ENCODE measurements around the gene FMO2.

The FMO2 gene

DNA sequence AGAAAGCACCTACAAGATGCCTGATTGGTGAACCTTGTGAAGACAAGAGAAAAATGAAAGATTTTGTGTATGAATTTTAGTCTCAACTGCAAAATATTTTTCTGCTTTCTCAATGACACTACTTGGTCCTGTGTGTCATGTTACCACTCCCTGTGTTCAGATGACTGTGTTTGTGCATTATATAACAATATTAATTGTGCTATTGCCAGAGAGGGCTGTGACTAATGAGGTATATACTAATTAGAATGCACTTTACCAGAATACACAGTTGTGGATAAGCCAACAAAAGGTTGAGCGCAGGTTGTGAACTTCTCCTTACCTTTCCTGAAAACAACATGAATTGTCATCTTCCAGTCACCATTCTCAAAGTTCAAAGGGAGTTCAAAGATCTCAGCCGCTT, 17.3 kb upstream of the FMO2 start:
- TF ChIP-seq ISL1 (CRISPR knock-in tag; IDR thresholded peaks at IDR 0.05) = no peak
- TF ChIP-seq, protein P1, sequence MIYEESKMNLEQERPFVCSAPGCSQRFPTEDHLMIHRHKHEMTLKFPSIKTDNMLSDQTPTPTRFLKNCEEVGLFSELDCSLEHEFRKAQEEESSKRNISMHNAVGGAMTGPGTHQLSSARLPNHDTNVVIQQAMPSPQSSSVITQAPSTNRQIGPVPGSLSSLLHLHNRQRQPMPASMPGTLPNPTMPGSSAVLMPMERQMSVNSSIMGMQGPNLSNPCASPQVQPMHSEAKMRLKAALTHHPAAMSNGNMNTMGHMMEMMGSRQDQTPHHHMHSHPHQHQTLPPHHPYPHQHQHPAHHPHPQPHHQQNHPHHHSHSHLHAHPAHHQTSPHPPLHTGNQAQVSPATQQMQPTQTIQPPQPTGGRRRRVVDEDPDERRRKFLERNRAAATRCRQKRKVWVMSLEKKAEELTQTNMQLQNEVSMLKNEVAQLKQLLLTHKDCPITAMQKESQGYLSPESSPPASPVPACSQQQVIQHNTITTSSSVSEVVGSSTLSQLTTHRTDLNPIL (CRISPR knock-in tag; IDR thresholded peaks at IDR 0.05; ENCODE audit: low read depth) = no peak
- TF ChIP-seq, protein P2, sequence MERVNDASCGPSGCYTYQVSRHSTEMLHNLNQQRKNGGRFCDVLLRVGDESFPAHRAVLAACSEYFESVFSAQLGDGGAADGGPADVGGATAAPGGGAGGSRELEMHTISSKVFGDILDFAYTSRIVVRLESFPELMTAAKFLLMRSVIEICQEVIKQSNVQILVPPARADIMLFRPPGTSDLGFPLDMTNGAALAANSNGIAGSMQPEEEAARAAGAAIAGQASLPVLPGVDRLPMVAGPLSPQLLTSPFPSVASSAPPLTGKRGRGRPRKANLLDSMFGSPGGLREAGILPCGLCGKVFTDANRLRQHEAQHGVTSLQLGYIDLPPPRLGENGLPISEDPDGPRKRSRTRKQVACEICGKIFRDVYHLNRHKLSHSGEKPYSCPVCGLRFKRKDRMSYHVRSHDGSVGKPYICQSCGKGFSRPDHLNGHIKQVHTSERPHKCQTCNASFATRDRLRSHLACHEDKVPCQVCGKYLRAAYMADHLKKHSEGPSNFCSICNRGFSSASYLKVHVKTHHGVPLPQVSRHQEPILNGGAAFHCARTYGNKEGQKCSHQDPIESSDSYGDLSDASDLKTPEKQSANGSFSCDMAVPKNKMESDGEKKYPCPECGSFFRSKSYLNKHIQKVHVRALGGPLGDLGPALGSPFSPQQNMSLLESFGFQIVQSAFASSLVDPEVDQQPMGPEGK (CRISPR knock-in tag; IDR thresholded peaks at IDR 0.05; ENCODE audit: borderline replicate concordance) = no peak
- no peak for TF ChIP-seq TOX (CRISPR knock-in tag; IDR thresholded peaks at IDR 0.05; ENCODE audit: borderline replicate concordance)
- TF ChIP-seq, protein P3, sequence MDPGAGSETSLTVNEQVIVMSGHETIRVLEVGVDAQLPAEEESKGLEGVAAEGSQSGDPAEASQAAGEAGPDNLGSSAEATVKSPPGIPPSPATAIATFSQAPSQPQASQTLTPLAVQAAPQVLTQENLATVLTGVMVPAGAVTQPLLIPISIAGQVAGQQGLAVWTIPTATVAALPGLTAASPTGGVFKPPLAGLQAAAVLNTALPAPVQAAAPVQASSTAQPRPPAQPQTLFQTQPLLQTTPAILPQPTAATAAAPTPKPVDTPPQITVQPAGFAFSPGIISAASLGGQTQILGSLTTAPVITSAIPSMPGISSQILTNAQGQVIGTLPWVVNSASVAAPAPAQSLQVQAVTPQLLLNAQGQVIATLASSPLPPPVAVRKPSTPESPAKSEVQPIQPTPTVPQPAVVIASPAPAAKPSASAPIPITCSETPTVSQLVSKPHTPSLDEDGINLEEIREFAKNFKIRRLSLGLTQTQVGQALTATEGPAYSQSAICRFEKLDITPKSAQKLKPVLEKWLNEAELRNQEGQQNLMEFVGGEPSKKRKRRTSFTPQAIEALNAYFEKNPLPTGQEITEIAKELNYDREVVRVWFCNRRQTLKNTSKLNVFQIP (CRISPR knock-in tag; IDR thresholded peaks at IDR 0.05; ENCODE audit: borderline replicate concordance, low read depth) = no peak
- no peak for TF ChIP-seq ZFP3 (CRISPR knock-in tag; IDR thresholded peaks at IDR 0.05)
- TF ChIP-seq GLIS3 (CRISPR knock-in tag; IDR thresholded peaks at IDR 0.05) = no peak
- no peak for TF ChIP-seq ZNF8 (CRISPR knock-in tag; IDR thresholded peaks at IDR 0.05)
- TF ChIP-seq ARNTL (CRISPR knock-in tag; IDR thresholded peaks at IDR 0.05; ENCODE audit: borderline replicate concordance, low read depth) = no peak
- TF ChIP-seq SNAI2 (CRISPR knock-in tag; IDR thresholded peaks at IDR 0.05) = no peak
- TF ChIP-seq ZNF70 (CRISPR knock-in tag; IDR thresholded peaks at IDR 0.05) = no peak
- TF ChIP-seq RARB (CRISPR knock-in tag; IDR thresholded peaks at IDR 0.05) = no peak
- no peak for TF ChIP-seq ZC3H10 (CRISPR knock-in tag; IDR thresholded peaks at IDR 0.05)
- TF ChIP-seq, protein P4, sequence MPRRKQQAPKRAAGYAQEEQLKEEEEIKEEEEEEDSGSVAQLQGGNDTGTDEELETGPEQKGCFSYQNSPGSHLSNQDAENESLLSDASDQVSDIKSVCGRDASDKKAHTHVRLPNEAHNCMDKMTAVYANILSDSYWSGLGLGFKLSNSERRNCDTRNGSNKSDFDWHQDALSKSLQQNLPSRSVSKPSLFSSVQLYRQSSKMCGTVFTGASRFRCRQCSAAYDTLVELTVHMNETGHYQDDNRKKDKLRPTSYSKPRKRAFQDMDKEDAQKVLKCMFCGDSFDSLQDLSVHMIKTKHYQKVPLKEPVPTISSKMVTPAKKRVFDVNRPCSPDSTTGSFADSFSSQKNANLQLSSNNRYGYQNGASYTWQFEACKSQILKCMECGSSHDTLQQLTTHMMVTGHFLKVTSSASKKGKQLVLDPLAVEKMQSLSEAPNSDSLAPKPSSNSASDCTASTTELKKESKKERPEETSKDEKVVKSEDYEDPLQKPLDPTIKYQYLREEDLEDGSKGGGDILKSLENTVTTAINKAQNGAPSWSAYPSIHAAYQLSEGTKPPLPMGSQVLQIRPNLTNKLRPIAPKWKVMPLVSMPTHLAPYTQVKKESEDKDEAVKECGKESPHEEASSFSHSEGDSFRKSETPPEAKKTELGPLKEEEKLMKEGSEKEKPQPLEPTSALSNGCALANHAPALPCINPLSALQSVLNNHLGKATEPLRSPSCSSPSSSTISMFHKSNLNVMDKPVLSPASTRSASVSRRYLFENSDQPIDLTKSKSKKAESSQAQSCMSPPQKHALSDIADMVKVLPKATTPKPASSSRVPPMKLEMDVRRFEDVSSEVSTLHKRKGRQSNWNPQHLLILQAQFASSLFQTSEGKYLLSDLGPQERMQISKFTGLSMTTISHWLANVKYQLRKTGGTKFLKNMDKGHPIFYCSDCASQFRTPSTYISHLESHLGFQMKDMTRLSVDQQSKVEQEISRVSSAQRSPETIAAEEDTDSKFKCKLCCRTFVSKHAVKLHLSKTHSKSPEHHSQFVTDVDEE (CRISPR knock-in tag; IDR thresholded peaks at IDR 0.05) = no peak
- TF ChIP-seq, protein P5, sequence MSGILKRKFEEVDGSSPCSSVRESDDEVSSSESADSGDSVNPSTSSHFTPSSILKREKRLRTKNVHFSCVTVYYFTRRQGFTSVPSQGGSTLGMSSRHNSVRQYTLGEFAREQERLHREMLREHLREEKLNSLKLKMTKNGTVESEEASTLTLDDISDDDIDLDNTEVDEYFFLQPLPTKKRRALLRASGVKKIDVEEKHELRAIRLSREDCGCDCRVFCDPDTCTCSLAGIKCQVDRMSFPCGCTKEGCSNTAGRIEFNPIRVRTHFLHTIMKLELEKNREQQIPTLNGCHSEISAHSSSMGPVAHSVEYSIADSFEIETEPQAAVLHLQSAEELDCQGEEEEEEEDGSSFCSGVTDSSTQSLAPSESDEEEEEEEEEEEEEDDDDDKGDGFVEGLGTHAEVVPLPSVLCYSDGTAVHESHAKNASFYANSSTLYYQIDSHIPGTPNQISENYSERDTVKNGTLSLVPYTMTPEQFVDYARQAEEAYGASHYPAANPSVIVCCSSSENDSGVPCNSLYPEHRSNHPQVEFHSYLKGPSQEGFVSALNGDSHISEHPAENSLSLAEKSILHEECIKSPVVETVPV (CRISPR knock-in tag; IDR thresholded peaks at IDR 0.05) = no peak
- TF ChIP-seq ZFP30 (CRISPR knock-in tag; IDR thresholded peaks at IDR 0.05) = no peak
- no peak for ATAC-seq

DNA sequence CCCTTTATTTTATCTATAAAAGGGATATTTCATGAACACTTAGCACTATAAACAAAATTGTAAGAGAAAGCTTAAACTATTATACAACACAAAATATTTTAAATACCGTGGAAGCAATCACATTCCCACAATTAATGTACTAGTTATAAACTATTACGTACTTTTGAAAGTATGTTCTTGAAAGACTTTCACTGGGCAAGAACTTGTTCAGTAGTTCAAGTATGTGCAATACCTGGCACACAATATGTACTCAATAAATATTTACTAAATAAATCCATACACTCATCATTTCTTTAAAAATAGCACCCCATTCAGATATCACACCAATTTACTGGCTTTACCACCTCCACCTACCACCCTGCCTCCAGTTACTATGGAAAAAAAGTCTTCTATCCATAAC, 12.6 kb upstream of the FMO2 start:
- no peak for ATAC-seq
- TF ChIP-seq ZNF8 (CRISPR knock-in tag; IDR thresholded peaks at IDR 0.05) (no peak), BACH2 (CRISPR knock-in tag; IDR thresholded peaks at IDR 0.05; ENCODE audit: borderline replicate concordance) (no peak), ZFP30 (CRISPR knock-in tag; IDR thresholded peaks at IDR 0.05) (no peak), ZC3H10 (CRISPR knock-in tag; IDR thresholded peaks at IDR 0.05) (no peak), ZNF70 (CRISPR knock-in tag; IDR thresholded peaks at IDR 0.05) (no peak), CSDC2 (CRISPR knock-in tag; IDR thresholded peaks at IDR 0.05) (no peak), SNAI2 (CRISPR knock-in tag; IDR thresholded peaks at IDR 0.05) (no peak), TOX (CRISPR knock-in tag; IDR thresholded peaks at IDR 0.05; ENCODE audit: borderline replicate concordance) (no peak)
- TF ChIP-seq, protein P5 (CRISPR knock-in tag; IDR thresholded peaks at IDR 0.05) = no peak
- TF ChIP-seq, protein P4 (CRISPR knock-in tag; IDR thresholded peaks at IDR 0.05) = no peak

Data from SK-N-SH treated with all-trans-retinoic acid at 6 μM for 48 hours (cell line).